Hematopoietic multipotent progenitor cell treated with erythropoietin and hydrocortisone succinate and interleukin-3 and kit ligand, for 17 days (in vitro differentiated cells): ENCODE results near the gene CIBAR2.
A peak's percentile ranks its signal among the peaks of the same experiment; 100 is the strongest.

Experiments used
- DNase-seq: peaks from one replicate; pipeline ENCODE4 v3.0.0-alpha.2; 2015; ENCODE audit warnings: low spot score

The CIBAR2 gene

GRCh38 chr16:85103114-85104079, 8.9 kb downstream of the CIBAR2 start:
- no peak for DNase-seq

- DNase-seq, result peak; percentile 14
Observed at GRCh38 chr16:85101956-85102630, 10.2 kb downstream of the CIBAR2 start.

GRCh38 chr16:85100265-85100664, 12.0 kb downstream of the CIBAR2 start:
- no peak for DNase-seq

- no peak for DNase-seq
Observed at GRCh38 chr16:85098565-85098964, 13.7 kb downstream of the CIBAR2 start.

- no peak for DNase-seq
Observed at GRCh38 chr16:85096921-85097320, 15.4 kb downstream of the CIBAR2 start.

- no peak for DNase-seq
Observed at GRCh38 chr16:85094812-85095211, 17.5 kb downstream of the CIBAR2 start.

- no peak for DNase-seq
Observed at GRCh38 chr16:85094176-85094805, 18.0 kb downstream of the CIBAR2 start.

- DNase-seq, result no peak
Observed at GRCh38 chr16:85093705-85094104, 18.6 kb downstream of the CIBAR2 start.

- no peak for DNase-seq
Observed at GRCh38 chr16:85092851-85093250, 19.4 kb downstream of the CIBAR2 start.

- no peak for DNase-seq
Observed at GRCh38 chr16:85092309-85092708, 20.0 kb downstream of the CIBAR2 start.

GRCh38 chr16:85091522-85091910, 20.8 kb downstream of the CIBAR2 start:
- no peak for DNase-seq

GRCh38 chr16:85090873-85091521, 21.3 kb downstream of the CIBAR2 start:
- no peak for DNase-seq

GRCh38 chr16:85090181-85090580, 22.1 kb downstream of the CIBAR2 start:
- DNase-seq, result no peak

GRCh38 chr16:85089525-85089924, 22.7 kb downstream of the CIBAR2 start:
- no peak for DNase-seq

- DNase-seq, result no peak
Observed at GRCh38 chr16:85088570-85089199, 23.6 kb downstream of the CIBAR2 start.

GRCh38 chr16:85087899-85088569, 24.2 kb downstream of the CIBAR2 start:
- no peak for DNase-seq

GRCh38 chr16:85086347-85087291, 25.7 kb downstream of the CIBAR2 start:
- peak; percentile 89 for DNase-seq

GRCh38 chr16:85085721-85086120, 26.6 kb downstream of the CIBAR2 start:
- DNase-seq, result no peak

- no peak for DNase-seq
Observed at GRCh38 chr16:85084841-85085510, 27.3 kb downstream of the CIBAR2 start.
